MM.1S (cell line): ENCODE results near the gene GNL1.

Experiments
- EZH2 ChIP-seq: fragments of 300-600 bp; sonication (generic); optimal IDR thresholded peaks from 2 replicates; pipeline ENCODE3; 2017; ENCODE audit warnings: low read depth, mild to moderate bottlenecking, antibody characterized with exemption, low read length, mixed read lengths
- TF ChIP-seq, protein P1 (sequence below): fragments of 300-600 bp; sonication (generic); IDR thresholded peaks from 2 replicates; pipeline ENCODE4 v1.5.1; 2016; ENCODE audit warnings: antibody characterized with exemption, low read length, mixed read lengths

DNA sequence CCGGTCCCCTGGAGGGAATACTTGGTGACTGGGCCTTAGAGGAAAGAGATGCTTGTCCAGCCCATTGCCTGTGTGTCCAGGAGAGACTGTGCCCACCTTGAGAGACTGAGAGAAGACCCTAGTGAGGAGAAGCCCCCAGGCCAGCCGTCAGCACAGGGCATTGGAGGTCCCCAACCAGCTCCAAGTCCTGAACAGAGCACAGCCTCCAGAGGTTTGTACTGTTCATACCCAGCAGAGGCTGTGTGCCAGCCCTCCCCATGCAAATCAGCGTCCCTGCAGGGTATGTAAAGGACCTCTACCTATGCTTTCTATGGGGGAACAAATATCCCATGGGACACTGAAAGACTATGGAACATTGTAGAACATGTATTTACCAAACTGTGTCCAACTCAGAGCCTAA is 58.6 kb downstream of the GNL1 start:
- TF ChIP-seq, protein P1, sequence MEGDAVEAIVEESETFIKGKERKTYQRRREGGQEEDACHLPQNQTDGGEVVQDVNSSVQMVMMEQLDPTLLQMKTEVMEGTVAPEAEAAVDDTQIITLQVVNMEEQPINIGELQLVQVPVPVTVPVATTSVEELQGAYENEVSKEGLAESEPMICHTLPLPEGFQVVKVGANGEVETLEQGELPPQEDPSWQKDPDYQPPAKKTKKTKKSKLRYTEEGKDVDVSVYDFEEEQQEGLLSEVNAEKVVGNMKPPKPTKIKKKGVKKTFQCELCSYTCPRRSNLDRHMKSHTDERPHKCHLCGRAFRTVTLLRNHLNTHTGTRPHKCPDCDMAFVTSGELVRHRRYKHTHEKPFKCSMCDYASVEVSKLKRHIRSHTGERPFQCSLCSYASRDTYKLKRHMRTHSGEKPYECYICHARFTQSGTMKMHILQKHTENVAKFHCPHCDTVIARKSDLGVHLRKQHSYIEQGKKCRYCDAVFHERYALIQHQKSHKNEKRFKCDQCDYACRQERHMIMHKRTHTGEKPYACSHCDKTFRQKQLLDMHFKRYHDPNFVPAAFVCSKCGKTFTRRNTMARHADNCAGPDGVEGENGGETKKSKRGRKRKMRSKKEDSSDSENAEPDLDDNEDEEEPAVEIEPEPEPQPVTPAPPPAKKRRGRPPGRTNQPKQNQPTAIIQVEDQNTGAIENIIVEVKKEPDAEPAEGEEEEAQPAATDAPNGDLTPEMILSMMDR: no peak
- no peak for TF ChIP-seq EZH2
